ENCODE data around the gene HOXB5. TPM values are rescaled to one million over a fixed set of nuclear protein-coding genes. Genes with fewer than 3 reads are reported as not detected.

The HOXB5 gene
- total and polyA plus RNA-seq, 10 of the 15 experiments (the other 5 are each of a cell fraction or from before 2014, with no cell fraction given): not detected

GRCh38 chr17:48588528-48588927 lies 5.1 kb downstream of the HOXB5 start:
- Histone ChIP-seq H4K20me1 (ENCODE audit: control insufficient read depth, insufficient read depth) (no peaks in the 10 kb centered on the region), H3K79me2 (ENCODE audit: control insufficient read depth, insufficient read depth, low read length) (no peaks in the 10 kb centered on the region), H3K9me3 (replicated peaks; ENCODE audit: control insufficient read depth, insufficient read depth, low read length) (no peaks in the 10 kb centered on the region), H3K9ac (ENCODE audit: control insufficient read depth, insufficient read depth, low read length) (no peak overlapping the region), H3K27me3 (replicated peaks in 1 of 2; ENCODE audit: control insufficient read depth in 2 of 2, insufficient read depth in 2 of 2, low read length in 1 of 2) (peaks cover 0 to 8% of the 10 kb centered on the region in 2 experiments; a peak in 3 of 4 replicates), H3K27ac (ENCODE audit: control insufficient read depth, insufficient read depth) (no peak overlapping the region), H3K36me3 (ENCODE audit: control insufficient read depth in 2 of 2, insufficient read depth in 2 of 2, low read length in 1 of 2) (no peaks in the 10 kb centered on the region), H3K4me3 (no peak overlapping the region), H3K4me2 (ENCODE audit: control insufficient read depth, insufficient read depth) (no peak overlapping the region), H2AFZ (ENCODE audit: control insufficient read depth, low read depth, low read length) (no peak overlapping the region), H3K4me1 (ENCODE audit: control insufficient read depth, insufficient read depth, low read length) (no peaks in the 10 kb centered on the region)
- ChIA-PET CTCF (interaction anchor here (1.0 to 3.3 kb wide), 13 partner anchors 12 to 329 kb away, joined by 3 to 22 read pairs (median 4); no protein-coding TSS in a partner anchor), SMC1A (ENCODE audit: uncharacterized antibody, unreplicated experiment) (interaction anchor here (0.6 to 3.0 kb wide), 13 partner anchors 11 to 753 kb away, joined by 3 to 23 read pairs (median 4); no protein-coding TSS in a partner anchor), POLR2A (interaction anchor here (0.6 to 1.1 kb wide), 2 partner anchors 88 to 504 kb away, joined by 3 to 7 read pairs; no protein-coding TSS in a partner anchor), RAD21 (ENCODE audit: unreplicated experiment) (interaction anchor here (0.9 to 2.6 kb wide), 11 partner anchors 24 to 508 kb away, joined by 3 to 13 read pairs (median 6); no protein-coding TSS in a partner anchor)
- 44% methylated on average over 2 of the region's 2 CpGs for WGBS (ENCODE audit: insufficient coverage, insufficient replicate concordance, low lambda C conversion rate, missing lambda C conversion rate)
- TF ChIP-seq EZH2 (IDR thresholded peaks at IDR 0.05; ENCODE audit: borderline replicate concordance, control insufficient read depth, low read depth, low read length) (no peak), POLR2A (IDR thresholded peaks at IDR 0.05; ENCODE audit: low read depth, low read length) (no peak), RAD21 (IDR thresholded peaks at IDR 0.05; ENCODE audit: insufficient read depth, low read depth, low read length) (no peak), RELA (IDR thresholded peaks at IDR 0.05; ENCODE audit: borderline replicate concordance, partially characterized antibody) (no peak), ATF2 (IDR thresholded peaks at IDR 0.05; ENCODE audit: low read length) (no peak), ETV6 (conservative IDR thresholded peaks at IDR 0.05 in 1 of 2, IDR thresholded peaks at IDR 0.05 in 1 of 2; ENCODE audit: borderline replicate concordance in 1 of 2, low read depth in 1 of 2) (no peak), GATAD2B (conservative IDR thresholded peaks at IDR 0.05; ENCODE audit: low read depth) (no peak), ZBED1 (IDR thresholded peaks at IDR 0.05; ENCODE audit: borderline replicate concordance) (no peak), SREBF1 (IDR thresholded peaks at IDR 0.05; ENCODE audit: low read length) (no peak), CBFB (IDR thresholded peaks at IDR 0.05; ENCODE audit: low read depth) (no peak), CEBPB (IDR thresholded peaks at IDR 0.05; ENCODE audit: borderline replicate concordance in 1 of 2, low read depth in 2 of 2, low read length in 2 of 2) (no peak), ZBTB40 (IDR thresholded peaks at IDR 0.05; ENCODE audit: borderline replicate concordance) (no peak), TCF3 (IDR thresholded peaks at IDR 0.05; ENCODE audit: borderline replicate concordance, insufficient read depth, low read depth, low read length) (no peak), CBX3 (IDR thresholded peaks at IDR 0.05; ENCODE audit: borderline replicate concordance, low read depth) (no peak), SPI1 (IDR thresholded peaks at IDR 0.05; ENCODE audit: borderline replicate concordance, insufficient read depth, low read depth, low read length) (no peak), HDGF (IDR thresholded peaks at IDR 0.05) (no peak), RBBP5 (conservative IDR thresholded peaks at IDR 0.05) (no peak)
- intact Hi-C loops (cut with micrococcal nuclease; ENCODE audit: unreplicated experiment) (no loop called here), in situ Hi-C loops (cut with MboI) (no loop called here)
- ATAC-seq: no peak
- DNase-seq (ENCODE audit: low read depth, low spot score): no peak
- no peak for FAIRE-seq
- no TSS peak for BruUV-seq (replicated peaks)

All from GM12878 (cell line).